ENCODE data around the gene MRPL57.

DNA sequence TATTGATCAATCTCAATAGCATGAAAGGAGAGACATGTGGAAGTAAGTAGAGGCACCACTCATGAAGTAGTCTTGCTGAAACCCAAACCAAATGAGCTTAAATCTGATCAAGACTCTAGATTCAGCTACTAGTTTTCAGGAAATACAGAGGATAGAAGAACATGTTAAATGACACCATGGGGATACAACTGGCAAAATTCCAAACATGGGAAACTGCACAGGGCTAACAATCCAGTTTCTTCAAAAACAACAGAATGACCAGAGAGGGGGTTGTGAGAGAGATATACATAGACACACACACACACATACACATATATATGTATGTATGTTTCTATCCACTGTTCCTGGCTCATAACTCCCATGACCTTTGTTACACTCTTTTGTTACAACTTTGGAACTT, 44.8 kb downstream of the MRPL57 start:
- TF ChIP-seq, protein P1, sequence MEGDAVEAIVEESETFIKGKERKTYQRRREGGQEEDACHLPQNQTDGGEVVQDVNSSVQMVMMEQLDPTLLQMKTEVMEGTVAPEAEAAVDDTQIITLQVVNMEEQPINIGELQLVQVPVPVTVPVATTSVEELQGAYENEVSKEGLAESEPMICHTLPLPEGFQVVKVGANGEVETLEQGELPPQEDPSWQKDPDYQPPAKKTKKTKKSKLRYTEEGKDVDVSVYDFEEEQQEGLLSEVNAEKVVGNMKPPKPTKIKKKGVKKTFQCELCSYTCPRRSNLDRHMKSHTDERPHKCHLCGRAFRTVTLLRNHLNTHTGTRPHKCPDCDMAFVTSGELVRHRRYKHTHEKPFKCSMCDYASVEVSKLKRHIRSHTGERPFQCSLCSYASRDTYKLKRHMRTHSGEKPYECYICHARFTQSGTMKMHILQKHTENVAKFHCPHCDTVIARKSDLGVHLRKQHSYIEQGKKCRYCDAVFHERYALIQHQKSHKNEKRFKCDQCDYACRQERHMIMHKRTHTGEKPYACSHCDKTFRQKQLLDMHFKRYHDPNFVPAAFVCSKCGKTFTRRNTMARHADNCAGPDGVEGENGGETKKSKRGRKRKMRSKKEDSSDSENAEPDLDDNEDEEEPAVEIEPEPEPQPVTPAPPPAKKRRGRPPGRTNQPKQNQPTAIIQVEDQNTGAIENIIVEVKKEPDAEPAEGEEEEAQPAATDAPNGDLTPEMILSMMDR (IDR thresholded peaks at IDR 0.05; ENCODE audit: borderline replicate concordance, extremely low read depth, low read length, poor library complexity, severe bottlenecking), result no peak
- no peak for TF ChIP-seq EZH2 (IDR thresholded peaks at IDR 0.05; ENCODE audit: borderline replicate concordance, low read depth, low read length, severe bottlenecking)

All from DND-41 (cell line).